NK-92 (cell line): ENCODE results near the gene HSP90B1.

Experiments
- DNase-seq: peaks from one replicate; lab custom pipeline; 2025; ENCODE audit not compliant: unreplicated experiment; lab: John Stamatoyannopoulos, UW

The HSP90B1 gene

DNA sequence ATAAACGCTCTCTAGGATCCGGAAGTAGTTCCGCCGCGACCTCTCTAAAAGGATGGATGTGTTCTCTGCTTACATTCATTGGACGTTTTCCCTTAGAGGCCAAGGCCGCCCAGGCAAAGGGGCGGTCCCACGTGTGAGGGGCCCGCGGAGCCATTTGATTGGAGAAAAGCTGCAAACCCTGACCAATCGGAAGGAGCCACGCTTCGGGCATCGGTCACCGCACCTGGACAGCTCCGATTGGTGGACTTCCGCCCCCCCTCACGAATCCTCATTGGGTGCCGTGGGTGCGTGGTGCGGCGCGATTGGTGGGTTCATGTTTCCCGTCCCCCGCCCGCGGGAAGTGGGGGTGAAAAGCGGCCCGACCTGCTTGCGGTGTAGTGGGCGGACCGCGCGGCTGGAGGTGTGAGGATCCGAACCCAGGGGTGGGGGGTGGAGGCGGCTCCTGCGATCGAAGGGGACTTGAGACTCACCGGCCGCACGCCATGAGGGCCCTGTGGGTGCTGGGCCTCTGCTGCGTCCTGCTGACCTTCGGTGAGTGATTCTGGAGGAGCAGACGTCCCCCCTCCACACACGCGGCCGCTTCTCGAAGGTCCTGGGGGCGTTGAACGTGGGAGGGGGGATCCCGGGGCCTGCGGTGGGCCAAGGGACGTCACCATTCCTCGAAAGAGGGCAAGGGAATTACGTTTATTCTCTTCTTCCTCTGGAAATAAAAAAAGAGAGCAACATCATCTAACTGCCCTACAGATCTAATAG is at the start of gene HSP90B1:
TSS of gene HSP90B1 (plus strand) at position 377 of the 753 bp plus-strand sequence. CDS start at position 483, 106 bp downstream.
- peak; percentile 97 for DNase-seq

DNA sequence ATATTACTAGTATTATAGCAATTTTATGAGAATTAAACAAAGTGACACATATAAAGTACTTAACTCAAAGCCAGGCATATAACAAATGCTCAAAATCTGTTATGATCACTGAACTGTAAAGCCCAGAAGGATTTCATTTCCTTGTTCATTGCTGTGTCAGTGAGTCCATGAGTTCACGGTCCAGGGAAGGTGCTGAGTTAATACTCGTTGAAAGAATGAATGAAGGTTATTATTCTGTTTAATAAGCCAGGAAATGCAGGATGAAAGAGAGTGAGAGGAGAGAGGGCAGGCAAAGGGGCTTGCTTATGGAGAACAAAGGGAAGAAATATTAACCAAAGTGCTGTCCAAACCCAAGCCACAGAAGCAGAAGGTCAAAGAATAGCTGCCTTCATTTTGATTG is 48.9 kb upstream of the HSP90B1 start:
- DNase-seq = no peak

DNA sequence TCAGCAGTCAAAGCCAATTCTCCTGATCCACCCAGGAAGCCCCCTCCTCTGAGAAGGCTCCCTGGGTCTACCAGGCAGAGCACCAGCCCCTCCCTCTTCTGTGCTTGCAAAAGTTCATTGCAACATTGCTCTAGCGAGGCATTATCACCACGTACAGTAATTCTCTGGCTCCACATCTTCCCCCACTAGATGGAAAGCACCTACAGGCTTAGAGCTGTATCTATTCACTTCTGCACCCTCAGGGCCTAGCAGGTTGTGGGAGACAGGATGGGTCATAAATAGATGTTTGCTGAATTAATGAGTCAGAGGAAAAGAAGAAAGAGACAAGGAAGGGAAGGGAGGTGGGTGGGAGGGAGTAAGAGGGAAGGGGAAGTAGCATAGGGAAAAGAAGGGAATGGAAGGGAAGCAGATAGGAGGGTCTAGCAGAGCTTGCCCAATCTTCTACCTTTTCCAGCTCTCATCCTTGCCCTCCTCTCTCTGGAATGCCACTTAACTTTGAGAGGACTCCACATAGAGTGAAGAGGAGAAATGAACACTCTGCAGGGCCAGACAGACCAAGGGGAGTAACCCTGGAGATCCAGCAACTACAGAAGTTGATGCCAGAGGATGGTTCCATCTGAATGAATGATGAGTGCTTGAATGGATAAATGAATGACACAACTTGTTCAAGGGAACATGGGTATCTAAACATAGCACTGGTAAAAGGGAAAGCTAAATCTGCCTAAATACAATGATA is 47.2 kb upstream of the HSP90B1 start:
- no peak for DNase-seq

DNA sequence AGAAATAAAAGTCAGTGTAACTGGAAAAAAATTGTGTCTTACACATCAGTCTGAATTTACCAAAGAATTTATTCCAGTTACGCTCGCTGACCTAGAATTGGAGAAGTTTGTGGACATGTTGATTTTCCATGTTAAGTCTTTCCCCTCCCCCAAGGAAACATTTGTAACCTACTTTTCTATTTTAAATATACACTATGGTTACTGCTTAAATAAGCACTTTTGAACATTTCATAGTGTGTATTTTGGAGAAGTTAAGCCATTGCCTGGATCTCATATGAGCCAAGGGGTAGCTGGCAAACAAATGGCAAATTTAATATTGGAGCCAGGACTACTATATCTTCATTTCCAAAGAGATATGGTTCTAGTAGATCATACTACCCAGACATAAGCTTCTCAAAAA is 46.3 kb upstream of the HSP90B1 start:
- DNase-seq = no peak

DNA sequence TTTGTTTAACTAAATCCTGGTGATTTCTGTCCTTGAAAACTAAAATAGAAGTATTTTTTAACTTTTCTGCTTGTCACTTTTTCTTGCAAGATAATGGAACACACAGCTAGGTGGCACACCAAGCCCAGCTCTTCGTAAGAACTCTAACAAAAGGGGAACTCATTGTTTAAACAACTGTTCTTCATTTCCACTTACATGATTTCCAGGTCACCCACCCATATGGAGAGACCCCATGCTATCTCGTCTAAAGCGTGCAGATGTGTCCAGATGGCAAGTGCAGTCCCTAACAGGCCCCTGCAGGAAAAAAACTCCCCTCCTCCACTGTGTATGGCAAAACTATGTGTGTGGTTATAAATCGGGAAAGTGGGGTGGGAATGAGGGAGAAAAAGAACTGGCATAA is 45.9 kb upstream of the HSP90B1 start:
- DNase-seq = no peak

DNA sequence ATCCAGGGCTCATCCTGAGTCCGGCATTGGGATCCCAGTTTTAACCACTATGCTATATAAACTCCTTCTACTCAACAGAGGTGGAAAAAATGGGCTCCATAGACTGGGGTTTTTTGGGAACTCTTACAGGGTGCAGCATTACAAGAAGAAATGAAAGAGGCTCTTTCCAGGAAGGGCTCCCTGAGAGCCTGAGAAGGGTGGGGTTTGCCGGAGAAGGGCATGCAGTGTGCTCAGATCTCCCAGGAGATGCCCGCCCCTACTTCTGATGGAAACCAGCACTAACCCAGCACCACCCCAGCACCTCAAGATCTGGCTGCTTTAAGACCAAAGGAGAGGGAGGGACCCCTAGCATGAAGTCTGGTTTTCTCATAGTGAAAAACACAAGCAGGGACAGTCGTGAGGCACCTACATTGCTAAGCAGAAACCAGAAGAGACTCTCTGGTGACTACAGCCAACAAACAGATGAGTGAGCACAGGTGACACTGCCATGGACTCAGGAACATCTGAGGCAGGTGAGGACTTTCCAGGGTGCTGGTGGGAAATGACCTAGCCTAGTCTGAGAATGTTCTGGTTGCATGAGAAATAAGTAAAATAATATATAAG is 43.9 kb upstream of the HSP90B1 start:
- DNase-seq = no peak

DNA sequence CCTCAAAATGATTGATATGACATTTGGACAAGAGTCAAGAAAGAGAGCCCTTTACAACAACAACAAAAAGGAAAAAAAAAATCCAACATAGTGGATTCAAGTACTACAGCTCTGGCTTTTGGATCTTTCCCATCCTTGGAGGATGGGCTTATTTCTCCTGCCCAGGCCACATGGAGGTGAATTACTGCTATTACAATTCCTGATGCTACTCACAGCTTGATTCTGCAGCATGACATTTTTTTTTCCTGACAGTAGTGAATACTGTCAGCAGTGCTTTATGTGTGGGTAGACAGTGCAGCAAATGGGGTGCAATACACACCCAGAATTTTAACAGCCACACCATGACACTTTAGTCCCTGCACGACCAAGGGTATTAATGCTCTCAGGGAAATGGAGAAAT is 42.5 kb upstream of the HSP90B1 start:
- DNase-seq = no peak

DNA sequence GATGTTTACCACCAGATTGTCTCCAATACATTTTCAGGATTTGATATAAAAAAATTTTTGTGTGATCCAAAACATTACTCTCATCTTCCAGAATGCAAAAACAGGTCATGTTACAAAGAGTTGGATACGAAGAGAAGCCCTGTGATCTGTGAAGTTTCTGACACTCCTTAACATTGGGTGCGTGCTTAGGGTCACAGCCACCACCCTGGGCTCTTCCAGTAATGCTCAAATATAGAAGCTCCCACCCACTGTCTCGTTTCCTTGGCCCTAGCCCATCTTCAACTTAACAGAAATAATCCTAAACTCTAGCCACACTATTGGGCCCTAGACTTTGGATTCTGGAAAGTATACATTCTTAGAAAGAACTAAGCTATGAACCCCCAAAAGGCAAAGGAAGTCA is 32.9 kb upstream of the HSP90B1 start:
- no peak for DNase-seq

DNA sequence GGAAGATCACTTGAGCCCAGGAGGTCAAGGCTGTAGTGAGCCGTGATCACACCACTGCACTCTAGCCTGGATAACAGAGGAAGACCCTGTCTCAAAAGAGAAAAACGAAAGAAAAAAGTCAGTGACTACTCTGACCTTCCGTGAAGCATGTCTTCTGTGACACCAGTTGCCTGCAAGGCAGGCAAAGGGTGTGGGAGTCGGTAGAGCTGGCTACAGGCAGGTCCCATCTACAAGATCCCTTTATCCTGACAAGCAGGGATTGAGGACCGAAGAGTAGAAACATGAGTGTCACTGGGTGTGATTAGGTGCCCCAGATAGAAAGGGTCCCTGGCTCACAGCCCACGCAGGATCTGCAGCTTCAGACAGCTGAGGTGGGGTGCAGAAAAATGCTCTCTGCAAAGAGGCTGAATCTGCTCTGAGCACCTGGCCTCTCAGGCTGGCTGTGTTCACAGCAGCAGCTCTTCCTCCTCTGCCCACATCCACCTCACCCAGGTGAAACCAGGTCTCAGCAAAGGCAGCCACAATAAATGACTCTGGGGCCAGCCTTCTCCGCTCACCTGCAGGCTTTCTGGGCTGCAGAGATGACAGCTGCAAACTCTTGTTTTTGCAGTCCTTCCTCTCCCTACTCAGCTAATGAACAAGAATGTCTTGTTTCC is 28.6 kb upstream of the HSP90B1 start:
- DNase-seq = no peak

DNA sequence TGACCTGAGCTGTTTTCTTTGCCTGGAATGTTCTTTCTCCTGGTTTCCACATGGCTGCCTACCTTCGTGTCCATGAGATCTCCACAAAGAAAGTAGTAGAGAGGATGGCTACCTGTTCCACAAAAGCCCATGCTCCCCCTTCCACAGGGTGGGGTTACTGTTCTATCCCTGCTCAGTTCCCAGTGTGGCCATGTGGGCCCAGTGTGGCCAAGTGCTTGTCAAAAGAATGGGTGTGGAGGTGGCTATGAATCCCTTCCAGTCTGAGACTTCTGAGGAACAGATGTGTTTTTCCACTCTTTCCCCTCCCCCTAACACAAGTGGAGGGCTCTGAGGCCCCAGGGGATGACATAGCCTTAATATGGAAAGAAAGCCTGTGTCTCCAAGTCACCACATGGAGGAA is 26.2 kb upstream of the HSP90B1 start:
- no peak for DNase-seq

DNA sequence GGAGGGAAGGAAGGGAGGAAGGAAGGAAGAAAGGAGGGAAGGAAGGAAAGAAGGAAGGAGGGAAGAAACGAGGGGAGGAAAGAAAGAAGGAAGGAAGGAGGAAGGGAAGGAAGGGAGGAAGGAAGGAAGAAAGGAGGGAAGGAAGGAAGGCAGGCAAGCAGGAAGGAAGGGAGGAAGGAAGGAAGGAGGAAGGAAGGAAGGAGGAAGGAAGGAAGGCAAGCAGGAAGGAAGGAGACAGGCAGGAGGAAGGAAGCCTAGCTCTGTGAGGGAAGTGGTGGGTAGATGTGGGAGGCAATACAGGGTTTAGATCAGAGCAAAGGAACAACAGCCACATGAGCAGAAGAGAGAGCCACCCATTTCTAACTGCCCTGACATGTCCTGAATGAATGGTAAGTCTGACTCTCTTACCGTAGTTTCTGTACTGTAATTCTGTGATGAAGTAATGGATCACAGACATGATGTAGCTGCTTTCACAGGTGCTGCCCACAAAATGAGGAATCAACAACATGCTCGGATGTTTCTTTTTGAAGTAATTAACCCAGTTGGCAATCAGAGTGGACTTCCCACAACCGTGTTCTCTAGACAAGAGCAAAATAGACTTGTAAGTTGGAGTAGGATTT is 24.4 kb upstream of the HSP90B1 start:
- no peak for DNase-seq

DNA sequence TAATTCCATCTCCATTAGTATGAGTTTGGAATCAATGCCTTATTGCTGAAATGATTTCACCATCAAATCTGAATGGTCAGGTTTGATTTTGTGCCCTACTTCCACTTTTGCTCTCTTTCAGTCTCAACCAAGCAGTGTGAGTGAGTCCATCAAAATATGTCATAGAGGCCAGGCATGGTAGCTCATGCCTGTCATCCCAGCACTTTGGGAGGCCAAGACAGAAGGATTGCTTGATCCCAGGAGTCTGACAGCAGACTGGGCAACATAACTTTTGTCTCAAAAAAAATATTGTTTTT is 22.0 kb upstream of the HSP90B1 start:
- no peak for DNase-seq

DNA sequence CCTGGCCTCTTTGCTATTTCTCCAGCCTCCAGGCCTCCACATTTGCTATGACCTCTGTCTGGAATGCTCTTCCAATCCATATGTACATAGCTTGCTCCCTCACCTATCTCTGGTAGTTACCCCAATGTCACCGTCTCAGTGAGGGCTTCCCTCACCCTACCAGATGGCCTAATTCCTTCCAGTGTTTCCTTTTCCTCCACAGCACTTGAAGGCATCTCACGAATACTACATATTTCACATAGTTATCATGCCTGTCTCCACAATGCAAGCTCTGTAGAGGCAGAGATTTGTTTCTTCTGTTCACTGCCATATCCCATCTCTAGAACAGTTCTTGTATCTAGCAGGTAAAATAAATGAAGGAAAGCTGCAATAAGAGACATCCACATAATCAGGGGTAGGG is 21.3 kb upstream of the HSP90B1 start:
- DNase-seq = no peak

DNA sequence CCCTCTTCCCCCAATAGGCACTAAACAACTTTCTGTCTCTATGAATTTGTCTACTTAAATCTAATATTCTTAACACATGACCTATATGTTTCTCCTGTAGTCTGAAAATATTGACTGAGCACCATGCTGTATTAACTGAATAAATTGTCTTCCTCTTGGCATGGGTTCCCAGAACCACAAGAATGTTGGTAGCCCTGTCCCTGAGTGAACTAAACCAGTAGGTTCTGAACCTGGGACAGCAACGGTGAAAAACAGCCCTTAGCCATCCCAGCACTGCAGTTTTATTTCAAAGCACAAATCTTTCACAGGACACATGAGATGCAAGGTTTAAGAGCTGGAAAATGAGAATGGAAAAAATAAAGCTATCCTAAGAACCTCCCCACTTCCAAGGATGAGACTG is 20.4 kb upstream of the HSP90B1 start:
- no peak for DNase-seq

DNA sequence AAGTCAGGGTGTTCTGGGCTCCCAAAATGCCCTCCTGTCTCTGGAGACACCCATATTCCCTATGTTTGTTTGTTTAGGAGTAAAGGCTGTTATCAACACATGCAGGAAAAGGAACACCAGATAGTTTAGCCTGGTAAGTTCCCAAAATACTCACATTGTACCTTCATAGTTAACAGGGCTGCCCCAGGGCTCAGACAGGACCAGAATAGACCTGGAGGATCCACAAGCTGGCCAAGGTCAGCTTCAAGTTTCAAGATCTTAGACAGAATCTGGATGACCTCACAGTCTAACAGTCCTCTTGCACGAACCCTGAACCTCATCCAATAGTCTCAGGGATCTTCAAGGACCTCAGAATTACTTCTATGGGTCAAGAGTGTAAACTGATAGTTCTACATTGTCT is 18.1 kb upstream of the HSP90B1 start:
- DNase-seq = no peak

DNA sequence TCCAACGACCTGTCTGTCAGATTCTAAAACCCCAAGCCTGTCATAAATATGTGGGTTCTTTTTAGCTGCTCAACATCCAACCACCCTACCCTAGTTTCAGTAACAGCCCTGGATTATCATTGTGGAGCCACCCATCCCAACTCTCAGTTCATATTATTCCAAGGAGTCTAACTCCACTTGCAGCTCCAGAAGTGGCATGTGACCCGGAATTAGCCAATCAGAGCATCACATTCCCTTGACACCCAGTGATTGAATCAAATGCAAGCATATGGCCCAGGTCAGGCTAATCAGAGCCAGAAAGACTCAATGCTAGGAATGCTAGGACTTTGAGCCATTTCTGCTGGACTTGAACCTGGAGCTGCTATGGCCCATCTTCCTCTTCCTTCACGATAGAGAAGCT is 17.1 kb upstream of the HSP90B1 start:
- no peak for DNase-seq

DNA sequence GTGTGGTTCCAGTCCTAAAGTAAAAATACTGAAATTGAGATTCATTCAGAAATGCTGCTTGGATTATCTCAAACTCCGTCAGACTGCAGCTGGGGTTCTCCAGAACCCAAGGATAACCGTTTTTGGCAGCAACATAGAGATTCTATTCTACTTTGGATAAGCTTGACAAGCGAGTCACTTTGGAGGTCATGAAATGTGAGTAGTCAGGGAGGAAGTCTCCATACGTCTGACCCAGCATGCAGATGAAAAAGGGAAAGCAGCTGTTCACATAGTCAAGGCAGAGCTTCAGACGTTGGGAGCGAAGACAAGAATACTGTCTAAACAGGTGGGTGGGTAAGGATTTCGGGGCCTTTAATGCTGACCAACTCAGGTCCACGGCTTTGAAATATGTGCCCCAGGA is 14.9 kb upstream of the HSP90B1 start:
- DNase-seq = no peak

DNA sequence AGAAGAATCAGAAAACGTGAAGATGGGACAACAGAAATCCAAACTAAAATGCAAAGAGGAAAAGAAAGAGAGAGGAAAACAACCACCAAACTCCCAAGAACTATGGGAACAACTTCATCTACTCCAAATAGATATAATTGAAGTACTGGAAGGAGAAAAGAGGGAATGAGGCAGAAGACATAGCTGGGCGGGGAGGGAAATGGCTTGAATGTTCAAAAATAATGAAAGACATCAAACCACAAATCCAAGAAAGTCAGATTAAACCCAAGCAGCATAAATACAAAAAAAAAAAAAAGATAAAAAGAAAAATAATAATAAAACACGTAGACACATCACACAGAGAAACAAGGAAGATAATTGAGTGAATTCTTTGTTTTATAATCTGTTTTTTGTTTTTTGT is 12.3 kb upstream of the HSP90B1 start:
- no peak for DNase-seq

DNA sequence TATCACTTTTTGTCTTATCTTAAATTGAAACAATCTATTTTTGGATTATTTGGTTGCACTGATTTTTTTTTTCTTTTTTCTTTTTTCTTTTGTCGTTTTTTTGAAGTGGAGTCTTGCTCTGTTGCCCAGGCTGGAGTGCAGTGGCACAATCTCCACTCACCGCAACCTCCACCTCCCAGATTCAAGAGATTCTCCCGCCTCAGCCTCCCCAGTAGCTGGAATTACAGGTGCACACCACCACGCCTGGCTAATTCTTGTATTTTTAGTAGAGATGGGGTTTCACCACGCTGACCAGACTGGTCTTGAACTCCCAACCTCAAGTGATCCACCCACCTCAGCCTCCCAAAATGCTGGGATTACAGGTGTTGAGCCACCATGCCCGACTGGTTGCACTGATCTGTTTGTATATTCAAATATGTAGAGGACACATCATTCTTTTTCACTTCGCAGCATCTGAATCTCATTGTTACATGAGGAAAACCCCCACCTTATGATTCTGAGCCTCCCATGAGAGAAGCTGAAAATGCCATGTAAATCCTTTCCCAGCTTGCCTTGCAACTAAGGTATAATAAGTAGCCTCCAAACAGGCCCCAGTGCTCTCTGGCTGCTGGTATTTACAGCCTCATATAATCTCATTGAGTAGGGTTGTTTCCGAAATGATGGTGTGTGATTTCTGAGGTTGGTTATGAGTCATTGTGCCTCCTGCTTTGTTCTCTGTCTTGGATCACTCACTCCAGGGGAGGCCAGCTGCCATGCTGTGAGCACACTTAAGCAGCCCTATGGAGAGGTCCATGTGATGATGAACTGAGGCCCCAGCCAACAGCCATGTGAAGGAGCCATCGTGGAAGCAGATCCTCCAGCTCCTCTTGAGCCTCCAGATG is 5.2 kb upstream of the HSP90B1 start:
- no peak for DNase-seq

DNA sequence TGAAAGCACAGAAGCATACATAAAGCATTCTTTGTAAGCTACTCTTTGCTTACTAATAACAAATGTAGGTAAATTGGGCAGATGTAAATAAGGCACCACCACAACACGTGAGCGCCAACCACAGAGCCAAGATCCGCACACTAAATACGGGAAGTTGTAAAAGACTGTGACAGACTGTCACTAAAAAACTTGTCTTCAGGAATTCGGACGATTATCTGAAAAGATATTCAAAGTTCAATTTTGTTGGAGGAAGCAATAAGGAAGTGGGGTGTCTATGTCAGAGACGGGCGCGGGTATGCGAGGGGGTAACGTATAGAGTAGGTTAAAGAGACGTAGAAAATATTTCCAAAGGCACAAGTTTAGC is 1.5 kb upstream of the HSP90B1 start:
- no peak for DNase-seq
